ENCODE data around the gene TIMM8B.

- no peak for TF ChIP-seq POLR2A (IDR thresholded peaks at IDR 0.05; ENCODE audit: borderline replicate concordance, extremely low read depth, insufficient read depth, insufficient read length)
- TF ChIP-seq CTCF (IDR thresholded peaks at IDR 0.05 in 2 of 3, conservative IDR thresholded peaks at IDR 0.05 in 1 of 3; ENCODE audit: borderline replicate concordance in 1 of 3, insufficient read depth in 1 of 3, low read depth in 2 of 3, low read length in 2 of 3): no peak
- no peak for TF ChIP-seq SRF (IDR thresholded peaks at IDR 0.05; ENCODE audit: low read depth)
- no peak for TF ChIP-seq ZNF274 (IDR thresholded peaks at IDR 0.05; ENCODE audit: low read depth, low read length)
Measured at GRCh38 chr11:112049777-112050176, 36.8 kb downstream of the TIMM8B start.

Data from HCT116 (cell line).